ENCODE results near the gene CETN3.

Gene CETN3

DNA sequence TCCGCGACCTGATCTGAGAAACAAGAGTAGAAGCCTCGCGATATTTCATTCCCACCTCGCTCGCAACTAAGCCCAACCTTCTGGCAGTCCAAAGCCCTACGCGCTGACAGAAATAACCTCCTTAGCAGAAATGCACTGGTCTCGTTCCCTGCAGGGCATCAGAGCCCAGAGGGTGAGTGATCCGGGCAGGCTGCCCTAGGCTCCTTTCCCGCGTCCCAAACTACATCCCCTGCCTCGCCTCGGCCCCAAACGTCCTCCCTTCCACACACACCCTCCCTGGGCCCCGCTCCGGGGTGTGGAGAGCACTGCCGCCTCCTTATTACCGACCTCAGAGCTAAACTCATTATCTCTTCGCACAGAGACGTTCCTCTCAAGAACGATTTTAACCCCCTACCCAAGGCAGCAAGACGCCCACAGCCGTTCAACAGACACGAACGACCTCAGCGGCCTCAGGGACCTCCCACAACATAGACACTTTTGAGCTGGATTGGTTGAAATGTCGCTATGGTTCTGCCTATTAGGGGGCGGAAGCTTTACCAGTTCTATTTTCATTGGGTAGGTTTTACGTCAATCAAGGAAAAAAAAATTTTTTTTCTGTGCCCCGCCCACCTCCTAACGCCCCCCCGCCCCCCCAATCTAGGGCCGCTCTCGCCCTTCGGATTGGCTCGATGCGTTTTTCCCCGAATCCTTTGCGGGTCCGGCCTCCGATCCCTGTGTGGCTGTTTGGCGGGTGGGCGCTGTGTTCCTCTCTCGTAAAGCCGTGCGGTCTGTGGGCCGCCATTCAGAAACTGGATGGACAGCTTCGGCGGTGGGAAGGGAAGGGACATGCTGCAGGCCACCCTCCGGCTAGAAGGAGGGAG, at the start of gene CETN3:
TSS of gene CETN3 (minus strand) at position 439 of the 860 bp plus-strand sequence. CDS start at position 344, 95 bp downstream.
- DNase-seq (ENCODE audit: low spot score), result peak; percentile 98
- POLR2A ChIA-PET (ENCODE audit: low non-redundant PET), result interaction anchor here (0.6 to 1.1 kb wide), 5 partner anchors 9 to 120 kb away, joined by 3 to 11 read pairs (median 4); partner anchors contain the start of genes LYSMD3, MBLAC2 and POLR3G
- H3K27ac ChIP-seq, result peak within 1 kb of the TSS; percentile 99
- CTCF ChIA-PET, result interaction anchor here (0.5 to 1.1 kb wide), 5 partner anchors 91 to 817 kb away, joined by 3 to 5 read pairs (median 3); no protein-coding TSS in a partner anchor
- TF ChIP-seq, protein P1, sequence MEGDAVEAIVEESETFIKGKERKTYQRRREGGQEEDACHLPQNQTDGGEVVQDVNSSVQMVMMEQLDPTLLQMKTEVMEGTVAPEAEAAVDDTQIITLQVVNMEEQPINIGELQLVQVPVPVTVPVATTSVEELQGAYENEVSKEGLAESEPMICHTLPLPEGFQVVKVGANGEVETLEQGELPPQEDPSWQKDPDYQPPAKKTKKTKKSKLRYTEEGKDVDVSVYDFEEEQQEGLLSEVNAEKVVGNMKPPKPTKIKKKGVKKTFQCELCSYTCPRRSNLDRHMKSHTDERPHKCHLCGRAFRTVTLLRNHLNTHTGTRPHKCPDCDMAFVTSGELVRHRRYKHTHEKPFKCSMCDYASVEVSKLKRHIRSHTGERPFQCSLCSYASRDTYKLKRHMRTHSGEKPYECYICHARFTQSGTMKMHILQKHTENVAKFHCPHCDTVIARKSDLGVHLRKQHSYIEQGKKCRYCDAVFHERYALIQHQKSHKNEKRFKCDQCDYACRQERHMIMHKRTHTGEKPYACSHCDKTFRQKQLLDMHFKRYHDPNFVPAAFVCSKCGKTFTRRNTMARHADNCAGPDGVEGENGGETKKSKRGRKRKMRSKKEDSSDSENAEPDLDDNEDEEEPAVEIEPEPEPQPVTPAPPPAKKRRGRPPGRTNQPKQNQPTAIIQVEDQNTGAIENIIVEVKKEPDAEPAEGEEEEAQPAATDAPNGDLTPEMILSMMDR (conservative IDR thresholded peaks at IDR 0.05; ENCODE audit: low read depth), result no peak

DNA sequence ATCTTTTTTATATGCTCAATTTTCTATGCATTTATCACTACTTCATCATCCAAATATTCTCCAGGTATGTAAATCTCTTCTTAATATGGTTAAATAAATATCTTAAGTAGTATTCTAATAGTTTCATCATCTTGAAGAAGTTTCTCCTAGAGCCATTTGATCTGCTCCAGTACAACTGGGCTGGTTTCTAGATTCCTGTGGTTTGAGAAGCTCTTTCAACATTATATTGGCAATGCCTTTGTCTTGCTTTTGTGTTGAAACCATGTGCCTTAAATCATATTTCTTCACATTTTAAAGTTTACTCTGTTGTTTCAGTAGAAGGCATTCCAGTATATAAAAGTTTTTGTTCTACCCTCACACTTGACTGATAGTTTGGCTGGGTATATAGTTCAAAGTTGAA, 37.4 kb upstream of the CETN3 start:
- no peak for DNase-seq (ENCODE audit: low spot score)
- TF ChIP-seq, protein P1 (conservative IDR thresholded peaks at IDR 0.05; ENCODE audit: low read depth), result no peak
- no peak overlapping the region for H3K27ac ChIP-seq
- CTCF ChIA-PET, result interaction anchor here (0.6 kb wide), 1 partner anchor 8 kb away, joined by 3 read pairs; no protein-coding TSS in a partner anchor
- POLR2A ChIA-PET (ENCODE audit: low non-redundant PET), result no interaction called here

DNA sequence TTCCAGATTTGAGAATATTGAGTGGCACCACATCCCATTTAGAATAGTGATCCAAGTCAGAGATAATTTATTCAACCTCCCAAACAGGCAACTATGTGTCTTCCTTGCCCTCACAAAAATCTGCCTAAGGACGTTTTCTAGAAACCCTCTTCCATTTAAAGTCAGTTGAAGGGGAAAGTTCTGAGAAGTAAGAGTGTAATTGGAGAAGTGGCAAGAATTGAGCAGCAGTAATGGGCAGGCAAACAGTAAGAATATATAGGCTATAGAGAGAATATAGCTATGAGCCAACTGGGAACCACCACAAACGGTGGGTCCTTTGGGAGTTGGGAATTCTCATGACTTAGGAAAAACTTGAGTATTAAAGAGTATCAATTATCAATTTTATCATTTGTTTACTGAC, 31.1 kb upstream of the CETN3 start:
- CTCF ChIA-PET, result interaction anchor here (0.7 to 1.8 kb wide), 2 partner anchors 161 to 163 kb away, joined by 5 to 6 read pairs; no protein-coding TSS in a partner anchor
- POLR2A ChIA-PET (ENCODE audit: low non-redundant PET), result no interaction called here
- no peak for DNase-seq (ENCODE audit: low spot score)
- H3K27ac ChIP-seq, result no peak overlapping the region
- TF ChIP-seq, protein P1 (conservative IDR thresholded peaks at IDR 0.05; ENCODE audit: low read depth), result no peak

DNA sequence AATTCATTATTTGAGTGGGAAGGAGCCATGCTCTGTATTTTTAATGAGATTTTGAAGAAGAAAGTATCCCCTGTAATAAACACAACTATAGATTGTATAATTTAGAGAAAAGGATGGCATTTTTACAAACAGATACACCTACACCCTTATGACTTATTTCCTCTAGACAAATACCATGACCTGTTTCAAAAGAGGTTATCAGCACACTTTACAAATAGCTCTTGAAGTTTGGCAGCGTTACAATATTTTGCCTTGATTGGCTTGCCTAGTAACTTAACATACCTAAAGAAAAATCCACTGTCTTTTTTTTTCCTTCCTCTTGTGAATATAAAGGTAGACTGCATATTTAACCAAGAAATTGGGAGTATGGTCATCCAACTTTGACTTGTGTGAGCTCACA, 28.5 kb upstream of the CETN3 start:
- no peak for DNase-seq (ENCODE audit: low spot score)
- TF ChIP-seq, protein P1 (conservative IDR thresholded peaks at IDR 0.05; ENCODE audit: low read depth), result no peak
- H3K27ac ChIP-seq, result no peak overlapping the region
- ChIA-PET POLR2A (ENCODE audit: low non-redundant PET) (no interaction called here), CTCF (interaction anchor here (0.7 to 1.5 kb wide), 4 partner anchors 12 to 346 kb away, joined by 3 to 6 read pairs (median 4); partner anchors contain the start of gene LYSMD3)

DNA sequence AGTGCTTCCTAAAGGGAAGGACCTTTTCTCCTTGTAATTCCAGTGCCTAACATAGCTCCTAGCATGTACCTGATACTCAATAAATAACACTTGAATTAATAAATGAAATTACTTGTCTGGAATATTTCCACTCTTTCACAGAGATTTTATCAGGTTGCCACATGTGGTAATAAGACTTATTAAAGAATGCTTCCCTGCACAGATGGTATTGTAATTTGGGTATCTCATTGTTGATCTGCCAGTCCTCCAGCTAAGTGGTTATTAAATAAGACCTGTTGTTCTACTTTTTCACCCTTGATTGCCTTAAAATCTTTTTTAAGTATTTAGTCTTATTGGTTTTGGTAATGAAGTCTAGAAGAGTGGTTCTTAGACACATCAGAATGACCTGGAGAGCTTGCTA, 28.1 kb upstream of the CETN3 start:
- CTCF ChIA-PET, result interaction anchor here (0.7 to 1.5 kb wide), 3 partner anchors 11 to 92 kb away, joined by 3 to 6 read pairs (median 3); partner anchors contain the start of gene LYSMD3
- no peak for DNase-seq (ENCODE audit: low spot score)
- TF ChIP-seq, protein P1 (conservative IDR thresholded peaks at IDR 0.05; ENCODE audit: low read depth), result no peak
- POLR2A ChIA-PET (ENCODE audit: low non-redundant PET), result no interaction called here
- no peak overlapping the region for H3K27ac ChIP-seq

DNA sequence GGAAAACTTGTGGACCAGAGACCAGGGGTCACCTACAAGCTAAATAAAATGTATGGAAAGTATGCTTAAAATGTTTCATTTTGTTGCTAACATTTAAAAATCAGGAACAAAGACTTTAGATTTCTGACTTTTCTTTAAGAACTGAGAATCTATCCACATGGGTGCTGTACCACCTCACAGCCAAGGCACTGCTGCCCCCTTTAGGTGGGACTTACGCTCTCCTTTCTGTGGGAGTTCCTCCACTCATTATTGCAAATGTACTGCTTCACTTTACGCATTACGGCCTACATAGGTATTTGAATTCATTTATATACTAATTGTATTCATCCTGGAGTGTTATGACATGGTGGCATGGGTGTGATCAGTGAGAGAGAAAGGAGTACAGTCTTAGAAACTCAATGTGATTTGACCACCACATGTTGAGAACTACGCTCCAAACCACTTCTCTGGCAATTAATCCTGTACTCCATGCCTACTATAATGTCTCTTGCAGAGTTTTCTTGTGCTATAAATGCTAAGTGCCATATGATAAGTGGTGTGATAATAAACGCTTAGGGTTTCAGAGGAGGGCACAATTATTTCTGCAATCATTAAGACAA, 24.7 kb upstream of the CETN3 start:
- H3K27ac ChIP-seq, result no peak overlapping the region
- CTCF ChIA-PET, result no interaction called here
- TF ChIP-seq, protein P1 (conservative IDR thresholded peaks at IDR 0.05; ENCODE audit: low read depth), result peak; percentile 53
- POLR2A ChIA-PET (ENCODE audit: low non-redundant PET), result no interaction called here
- DNase-seq (ENCODE audit: low spot score), result peak; percentile 11

Measured in RWPE1 (cell line).